ENCODE measurements around the gene ELAPOR2.

Gene ELAPOR2

GRCh38 chr7:87016606-87017005 is 42.8 kb downstream of the ELAPOR2 start:
- Mint-ChIP-seq H3K27me3 (no peaks in the 10 kb centered on the region), H3K27ac (no peak overlapping the region), H3K4me1 (no peaks in the 10 kb centered on the region), H3K4me3 (no peak overlapping the region), H3K9me3 (no peaks in the 10 kb centered on the region)
- no peak for ATAC-seq
- no peak for DNase-seq

- Mint-ChIP-seq H3K4me3 (no peak overlapping the region), H3K9me3 (no peaks in the 10 kb centered on the region), H3K4me1 (no peaks in the 10 kb centered on the region), H3K27me3 (no peaks in the 10 kb centered on the region), H3K27ac (no peak overlapping the region)
- ATAC-seq (no peak), DNase-seq (no peak)
These were observed 45.6 kb downstream of the ELAPOR2 start for GRCh38 chr7:87013840-87014190.

- DNase-seq (no peak), ATAC-seq (no peak)
- H3K9me3 Mint-ChIP-seq: no peaks in the 10 kb centered on the region
- H3K4me3 Mint-ChIP-seq: no peak overlapping the region
- H3K27me3 Mint-ChIP-seq: no peaks in the 10 kb centered on the region
- H3K27ac Mint-ChIP-seq: no peak overlapping the region
- H3K4me1 Mint-ChIP-seq: no peaks in the 10 kb centered on the region
These were observed 46.2 kb downstream of the ELAPOR2 start for GRCh38 chr7:87013136-87013839.

All from stimulated activated naive CD8-positive, alpha-beta T cell treated with anti-CD3 and anti-CD28 coated beads, Interleukin-15, amount 100 ng/mL, for 72 hours (primary cell).